Measurements from ENCODE around the gene EIF3F.

The EIF3F gene

DNA sequence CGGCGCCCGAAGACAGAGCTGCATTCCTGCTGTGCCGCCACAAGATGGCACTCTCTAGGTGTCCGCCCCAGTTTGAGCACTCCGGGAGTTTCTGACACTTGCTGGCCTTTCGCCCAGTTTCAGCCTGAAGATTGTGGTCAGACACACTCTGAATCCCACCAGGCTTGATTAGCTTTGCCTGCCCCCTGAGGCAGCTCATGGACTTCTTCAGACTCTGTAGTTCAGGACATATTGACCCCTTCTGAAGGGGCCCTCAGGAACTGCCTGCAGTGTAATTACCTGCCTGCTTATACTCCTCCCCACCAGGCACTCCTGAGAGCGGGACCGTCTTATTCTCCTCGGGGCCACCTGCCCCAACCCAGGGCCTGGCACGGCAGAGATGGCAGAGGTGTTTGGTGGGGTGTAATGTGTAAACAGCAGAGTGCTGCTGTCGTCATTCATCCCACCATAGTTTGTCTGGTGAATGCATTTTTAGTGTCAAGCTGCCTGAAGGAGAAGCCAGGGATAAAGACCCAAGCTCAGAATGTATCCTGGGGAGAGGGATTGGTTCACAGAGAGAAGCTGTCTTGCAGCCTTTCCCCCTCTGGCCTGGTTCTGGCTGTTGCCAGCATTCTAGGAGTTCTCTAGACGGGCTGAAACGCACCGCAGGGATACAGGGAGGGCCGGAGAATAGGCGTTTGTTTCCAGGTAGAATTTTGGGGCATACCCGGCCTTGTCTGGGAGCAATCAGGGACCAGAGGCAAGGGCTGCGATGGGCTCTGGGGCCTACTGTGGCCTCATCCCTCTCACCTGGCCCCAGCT lies 46.4 kb downstream of the EIF3F start:
- Histone ChIP-seq H3K4me3 (ENCODE audit: low read length) (no peak overlapping the region), H3K9me3 (ENCODE audit: insufficient read depth, low read depth, low read length) (no peaks in the 10 kb centered on the region), H3K27ac (ENCODE audit: low read depth, low read length) (no peak overlapping the region), H3K9ac (ENCODE audit: low read depth, low read length) (no peak overlapping the region), H3K4me1 (ENCODE audit: insufficient read depth, low read length) (no peaks in the 10 kb centered on the region), H3K27me3 (ENCODE audit: insufficient read depth, low read length) (peaks cover 11% of the 10 kb centered on the region; the same call in 1 of the 2 replicates), H3K36me3 (ENCODE audit: insufficient read depth, low read length) (no peaks in the 10 kb centered on the region)
- WGBS = 58% methylated on average over 19 of the region's 19 CpGs

DNA sequence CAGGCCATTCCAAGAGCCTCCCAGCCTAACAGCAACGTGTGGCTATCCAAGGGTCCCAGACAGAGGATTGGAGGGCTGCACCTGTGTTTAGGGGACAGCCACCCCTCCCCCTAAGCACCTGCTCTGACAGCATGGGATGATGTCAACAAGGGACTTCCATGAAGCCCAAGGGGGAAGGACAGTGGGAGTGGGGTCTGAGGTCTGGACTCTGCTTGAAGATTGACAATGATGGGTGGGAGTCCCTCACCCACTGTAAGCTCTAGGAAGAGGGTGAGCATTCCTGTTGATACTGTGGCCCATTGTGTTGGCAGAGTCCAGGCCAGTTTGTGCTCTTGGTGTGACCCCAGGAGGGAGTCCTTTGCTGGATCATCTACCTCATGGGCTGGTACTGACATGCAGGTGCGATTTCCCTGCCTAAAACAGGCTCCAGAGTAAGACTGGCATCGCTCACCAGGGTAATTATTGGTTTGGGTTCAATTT lies 47.0 kb downstream of the EIF3F start:
- H3K27ac ChIP-seq (ENCODE audit: low read depth, low read length) = no peak overlapping the region
- 87% methylated on average over 3 of the region's 3 CpGs for WGBS
- H3K9me3 ChIP-seq (ENCODE audit: insufficient read depth, low read depth, low read length) = no peaks in the 10 kb centered on the region
- no peak overlapping the region for H3K4me3 ChIP-seq (ENCODE audit: low read length)
- no peaks in the 10 kb centered on the region for H3K4me1 ChIP-seq (ENCODE audit: insufficient read depth, low read length)
- no peaks in the 10 kb centered on the region for H3K36me3 ChIP-seq (ENCODE audit: insufficient read depth, low read length)
- H3K9ac ChIP-seq (ENCODE audit: low read depth, low read length) = no peak overlapping the region
- peaks cover 11% of the 10 kb centered on the region; the same call in 1 of the 2 replicates for H3K27me3 ChIP-seq (ENCODE audit: insufficient read depth, low read length)

DNA sequence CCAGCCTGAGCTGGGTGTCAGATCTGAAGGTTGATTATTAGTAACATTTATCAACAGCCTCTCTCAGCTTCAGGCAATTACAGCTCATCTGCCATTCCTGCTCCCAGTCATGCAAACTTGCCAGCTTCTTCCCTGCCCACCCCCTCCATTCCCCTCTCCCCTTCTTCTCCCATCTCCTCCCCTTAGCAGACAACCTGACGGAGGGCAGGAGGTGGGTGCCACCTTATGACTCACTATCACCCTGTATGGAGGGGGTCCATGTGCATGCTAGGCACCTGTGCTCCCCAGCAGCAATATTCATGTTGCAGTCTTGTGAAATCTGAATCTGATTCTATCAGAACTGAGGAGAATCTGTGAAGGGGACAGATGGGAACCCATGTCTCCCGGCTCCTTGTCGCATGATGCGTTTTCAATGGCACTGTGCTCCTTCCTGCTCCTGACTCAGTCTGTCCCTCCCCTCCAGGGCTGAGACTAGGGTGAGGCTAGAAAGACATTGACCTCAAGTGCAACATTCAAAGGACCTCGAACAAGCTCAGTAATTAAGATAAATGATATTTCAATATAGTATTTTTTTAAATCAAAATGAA lies 47.6 kb downstream of the EIF3F start:
- WGBS = 89% methylated on average over 4 of the region's 5 CpGs
- Histone ChIP-seq H3K27ac (ENCODE audit: low read depth, low read length) (no peak overlapping the region), H3K4me1 (ENCODE audit: insufficient read depth, low read length) (no peaks in the 10 kb centered on the region), H3K27me3 (ENCODE audit: insufficient read depth, low read length) (peaks cover 11% of the 10 kb centered on the region; the same call in 1 of the 2 replicates), H3K9ac (ENCODE audit: low read depth, low read length) (no peak overlapping the region), H3K4me3 (ENCODE audit: low read length) (no peak overlapping the region), H3K36me3 (ENCODE audit: insufficient read depth, low read length) (no peaks in the 10 kb centered on the region), H3K9me3 (ENCODE audit: insufficient read depth, low read depth, low read length) (no peaks in the 10 kb centered on the region)

DNA sequence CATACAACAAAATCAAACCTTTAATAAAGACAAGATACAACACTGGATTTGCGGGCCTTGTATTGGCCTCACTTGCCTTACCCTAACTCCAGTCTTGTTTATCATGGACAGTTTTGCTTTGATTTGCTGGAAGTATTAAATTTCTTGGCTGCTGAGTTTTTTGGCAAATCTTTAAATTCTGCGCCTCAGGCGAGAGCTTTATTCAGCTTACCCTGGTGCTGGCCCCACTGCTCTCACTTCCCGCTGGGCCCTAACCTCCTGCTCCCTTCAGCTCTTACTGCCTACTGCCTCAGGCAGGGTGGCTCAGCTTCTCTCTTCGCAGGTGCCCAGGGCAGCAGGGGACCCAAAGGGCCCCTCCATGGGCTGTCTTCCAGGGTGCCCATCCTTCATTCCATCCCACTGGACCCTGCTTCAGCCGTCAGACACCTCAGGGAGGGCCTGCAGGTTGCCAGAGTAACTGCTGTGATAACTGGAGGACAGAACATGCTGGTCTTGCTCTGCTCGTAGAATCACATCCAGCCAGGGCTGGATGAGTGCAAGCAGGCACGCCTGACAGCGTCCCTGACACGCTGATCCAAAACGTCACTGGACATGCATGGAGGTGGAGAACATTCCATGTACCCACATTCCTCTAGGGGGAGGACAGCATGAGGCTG lies 48.2 kb downstream of the EIF3F start:
- no peak overlapping the region for H3K9ac ChIP-seq (ENCODE audit: low read depth, low read length)
- H3K9me3 ChIP-seq (ENCODE audit: insufficient read depth, low read depth, low read length) = no peaks in the 10 kb centered on the region
- no peak overlapping the region for H3K4me3 ChIP-seq (ENCODE audit: low read length)
- no peaks in the 10 kb centered on the region for H3K36me3 ChIP-seq (ENCODE audit: insufficient read depth, low read length)
- no peak overlapping the region for H3K27ac ChIP-seq (ENCODE audit: low read depth, low read length)
- 82% methylated on average over 11 of the region's 11 CpGs for WGBS
- no peaks in the 10 kb centered on the region for H3K4me1 ChIP-seq (ENCODE audit: insufficient read depth, low read length)
- peaks cover 11% of the 10 kb centered on the region; the same call in 1 of the 2 replicates for H3K27me3 ChIP-seq (ENCODE audit: insufficient read depth, low read length)

DNA sequence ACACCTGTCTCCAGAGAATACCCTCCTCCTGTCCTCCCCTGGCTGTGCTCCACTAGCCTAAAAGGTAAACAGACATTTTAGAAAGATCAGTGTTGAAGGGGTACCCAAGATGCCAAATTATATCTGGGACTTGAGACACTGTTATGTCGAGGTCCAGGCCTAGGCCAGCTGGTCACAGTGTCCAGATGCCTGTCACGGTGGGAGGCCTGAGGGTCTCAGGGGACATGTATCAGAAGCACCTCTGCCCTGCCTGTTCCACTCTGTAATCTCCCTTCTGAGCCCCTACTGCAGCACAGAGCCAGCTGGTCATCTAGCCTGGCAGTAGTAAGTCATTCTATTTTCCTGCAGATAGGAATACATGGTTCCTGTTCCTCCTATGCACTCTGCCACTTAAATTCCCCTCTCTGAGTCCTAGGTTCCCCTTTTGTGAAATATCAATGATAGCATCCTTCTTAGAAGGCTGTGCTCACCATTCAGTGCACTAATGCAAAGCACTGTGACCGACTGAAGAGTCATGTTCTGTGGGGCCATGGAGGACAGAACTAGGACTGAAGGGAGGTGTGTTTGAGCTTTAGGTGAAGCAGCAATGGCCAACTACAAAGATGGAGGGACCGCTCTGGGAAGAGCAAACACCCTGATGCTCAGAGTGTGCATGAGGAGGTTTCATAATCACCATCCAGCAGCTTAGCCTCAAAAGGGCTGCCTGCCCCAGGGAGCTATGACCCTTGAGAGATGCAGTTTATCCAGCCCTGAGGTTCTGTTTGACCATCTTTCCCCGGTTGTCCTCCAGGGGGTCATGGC lies 49.1 kb downstream of the EIF3F start:
- 86% methylated on average over 5 of the region's 5 CpGs for WGBS

DNA sequence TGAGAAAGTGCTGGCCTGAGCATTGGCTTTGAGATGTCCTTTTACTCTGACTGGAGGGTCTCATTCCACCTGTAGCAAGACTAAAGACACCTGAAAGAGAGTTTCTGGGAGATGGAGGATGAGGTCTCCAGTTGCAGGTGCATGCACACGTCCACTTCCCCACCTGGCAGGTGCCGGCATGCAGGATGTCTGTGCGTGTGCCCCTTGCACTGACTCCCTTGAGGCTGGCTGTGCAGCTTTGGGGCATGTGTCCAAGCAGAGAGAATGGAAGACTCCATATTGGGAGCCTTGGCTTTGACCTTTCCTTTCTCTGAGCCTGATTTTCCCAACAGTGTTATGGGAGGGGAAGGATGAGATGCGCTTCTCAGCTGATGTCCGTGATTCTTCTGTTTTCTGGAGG lies 49.8 kb downstream of the EIF3F start:
- 98% methylated on average over 5 of the region's 5 CpGs for WGBS
- Histone ChIP-seq H3K9ac (ENCODE audit: low read depth, low read length) (no peak overlapping the region), H3K4me3 (ENCODE audit: low read length) (no peak overlapping the region)

More for the DNA sequence above, 49.1 kb downstream of the EIF3F start:
- no peak overlapping the region for H3K27ac ChIP-seq (ENCODE audit: low read depth, low read length)
- H3K27me3 ChIP-seq (ENCODE audit: insufficient read depth, low read length) = peaks cover 11% of the 10 kb centered on the region; the same call in 1 of the 2 replicates
- no peaks in the 10 kb centered on the region for H3K4me1 ChIP-seq (ENCODE audit: insufficient read depth, low read length)
- no peak overlapping the region for H3K9ac ChIP-seq (ENCODE audit: low read depth, low read length)
- H3K4me3 ChIP-seq (ENCODE audit: low read length) = no peak overlapping the region
- no peaks in the 10 kb centered on the region for H3K36me3 ChIP-seq (ENCODE audit: insufficient read depth, low read length)
- no peaks in the 10 kb centered on the region for H3K9me3 ChIP-seq (ENCODE audit: insufficient read depth, low read depth, low read length)

DNA sequence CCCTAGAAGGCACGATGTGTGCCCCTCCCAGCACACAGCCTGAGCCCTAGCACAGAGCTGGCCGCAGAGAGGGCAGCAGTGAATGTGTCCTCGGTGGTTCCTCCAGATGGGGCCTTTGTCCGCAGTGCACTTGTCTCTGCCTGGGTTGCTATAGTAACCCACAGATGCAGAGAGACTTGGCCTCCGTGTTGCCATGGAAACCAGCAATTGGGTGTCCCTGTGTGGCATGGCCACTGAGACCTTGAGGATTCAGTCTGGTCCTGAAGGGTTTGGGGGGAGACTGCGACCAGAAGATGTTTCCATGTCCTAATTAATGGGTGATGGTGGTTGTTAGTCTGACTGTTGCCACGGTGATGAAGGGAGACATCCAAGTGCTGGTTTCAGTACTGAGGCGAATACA lies 51.3 kb downstream of the EIF3F start:
- 79% methylated on average over 8 of the region's 8 CpGs for WGBS
- no peak overlapping the region for H3K4me3 ChIP-seq (ENCODE audit: low read length)
- no peaks in the 10 kb centered on the region; the same call in 1 of the 2 replicates for H3K27me3 ChIP-seq (ENCODE audit: insufficient read depth, low read length)
- no peak overlapping the region for H3K9ac ChIP-seq (ENCODE audit: low read depth, low read length)
- H3K9me3 ChIP-seq (ENCODE audit: insufficient read depth, low read depth, low read length) = no peaks in the 10 kb centered on the region
- H3K27ac ChIP-seq (ENCODE audit: low read depth, low read length) = no peak overlapping the region
- no peaks in the 10 kb centered on the region for H3K4me1 ChIP-seq (ENCODE audit: insufficient read depth, low read length)
- H3K36me3 ChIP-seq (ENCODE audit: insufficient read depth, low read length) = no peaks in the 10 kb centered on the region

More for the DNA sequence above, 49.8 kb downstream of the EIF3F start:
- no peak overlapping the region for H3K27ac ChIP-seq (ENCODE audit: low read depth, low read length)
- no peaks in the 10 kb centered on the region for H3K9me3 ChIP-seq (ENCODE audit: insufficient read depth, low read depth, low read length)
- H3K27me3 ChIP-seq (ENCODE audit: insufficient read depth, low read length) = peaks cover 10% of the 10 kb centered on the region; the same call in 1 of the 2 replicates
- H3K36me3 ChIP-seq (ENCODE audit: insufficient read depth, low read length) = no peaks in the 10 kb centered on the region
- no peaks in the 10 kb centered on the region for H3K4me1 ChIP-seq (ENCODE audit: insufficient read depth, low read length)

DNA sequence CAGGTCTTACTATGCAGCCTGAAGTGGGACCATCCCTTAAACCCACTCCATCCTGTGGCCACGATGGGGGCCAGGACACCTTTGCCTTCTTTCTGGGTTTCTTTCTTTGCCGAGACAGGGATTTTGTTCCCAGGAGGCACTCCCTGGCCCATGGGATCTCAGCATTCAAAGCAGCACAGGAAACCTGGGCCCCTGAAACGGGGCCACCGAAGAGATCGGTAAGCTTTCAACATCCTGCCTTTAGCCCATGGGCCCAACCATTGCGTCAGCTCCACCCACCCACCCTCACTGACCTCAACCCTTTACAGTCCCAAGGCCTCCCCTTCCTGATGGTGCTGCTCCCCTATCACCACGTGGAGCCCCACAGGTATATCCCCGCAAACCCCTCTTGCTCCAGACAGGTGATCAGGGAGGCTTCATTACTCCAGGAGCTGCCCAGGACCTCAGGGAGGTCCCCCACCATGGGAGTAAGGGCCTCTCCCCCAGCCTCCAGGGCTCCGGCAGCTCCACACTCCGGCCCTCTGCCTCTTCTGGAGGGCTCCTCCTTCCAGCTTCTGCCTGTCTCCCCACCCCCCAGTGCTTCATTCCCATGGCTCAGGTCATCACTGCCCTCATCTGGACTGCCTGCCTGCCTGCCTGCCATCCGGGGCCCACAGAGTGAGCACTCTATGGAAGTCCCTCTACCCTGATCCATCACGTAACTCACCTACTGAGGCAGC lies 51.8 kb downstream of the EIF3F start:
- WGBS = 87% methylated on average over 12 of the region's 12 CpGs

DNA sequence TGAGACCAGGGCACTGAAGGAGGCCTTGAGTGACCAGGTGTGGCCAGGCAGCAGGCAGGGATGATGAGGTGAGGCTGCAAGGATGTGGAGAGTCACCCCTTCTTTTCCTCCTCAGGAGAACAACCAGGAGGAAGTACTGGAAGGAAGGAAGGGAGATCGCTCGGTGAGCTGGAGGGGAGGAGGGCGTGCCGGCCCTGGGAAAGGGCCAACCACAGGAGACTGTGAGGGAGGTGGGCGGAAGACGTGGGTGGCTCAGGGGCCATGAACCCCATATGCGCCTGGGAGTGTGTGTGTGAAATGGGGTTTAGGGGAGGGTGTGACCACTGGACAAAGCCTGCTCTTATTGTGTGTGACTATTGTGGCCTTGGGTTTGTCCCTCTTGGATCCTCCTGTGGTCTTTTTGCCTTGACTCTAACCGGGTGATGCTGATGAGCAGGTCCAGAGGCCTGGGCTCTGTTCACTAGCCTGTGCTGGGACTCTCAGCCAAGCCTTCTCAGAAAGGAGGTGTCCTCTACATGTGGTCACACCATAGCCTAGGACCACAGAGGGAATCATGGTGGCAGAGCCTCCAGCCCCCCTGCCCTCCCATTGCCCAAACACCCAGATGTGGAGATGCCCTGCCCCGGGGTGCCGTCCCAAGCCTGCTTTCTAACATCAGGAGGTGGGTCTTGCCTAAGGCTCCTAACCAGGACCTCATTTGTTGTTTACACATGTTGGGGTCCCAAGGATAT lies 52.6 kb downstream of the EIF3F start:
- Histone ChIP-seq H3K4me3 (ENCODE audit: low read length) (no peak overlapping the region), H3K36me3 (ENCODE audit: insufficient read depth, low read length) (no peaks in the 10 kb centered on the region), H3K9me3 (ENCODE audit: insufficient read depth, low read depth, low read length) (no peaks in the 10 kb centered on the region), H3K9ac (ENCODE audit: low read depth, low read length) (no peak overlapping the region), H3K27me3 (ENCODE audit: insufficient read depth, low read length) (no peaks in the 10 kb centered on the region; the same call in 1 of the 2 replicates), H3K27ac (ENCODE audit: low read depth, low read length) (no peak overlapping the region), H3K4me1 (ENCODE audit: insufficient read depth, low read length) (no peaks in the 10 kb centered on the region)
- WGBS = 91% methylated on average over 10 of the region's 10 CpGs

More for the DNA sequence above, 51.8 kb downstream of the EIF3F start:
- Histone ChIP-seq H3K27me3 (ENCODE audit: insufficient read depth, low read length) (no peaks in the 10 kb centered on the region; the same call in 1 of the 2 replicates), H3K9ac (ENCODE audit: low read depth, low read length) (no peak overlapping the region), H3K4me3 (ENCODE audit: low read length) (no peak overlapping the region), H3K9me3 (ENCODE audit: insufficient read depth, low read depth, low read length) (no peaks in the 10 kb centered on the region), H3K4me1 (ENCODE audit: insufficient read depth, low read length) (no peaks in the 10 kb centered on the region), H3K36me3 (ENCODE audit: insufficient read depth, low read length) (no peaks in the 10 kb centered on the region), H3K27ac (ENCODE audit: low read depth, low read length) (no peak overlapping the region)

Measured in HUES64 (cell line).